EH (cell line): ENCODE results near the gene DNASE1L2.

ENCODE experiments used
- DNase-seq: peaks from one replicate; pipeline ENCODE4 v3.0.0-alpha.2; 2015; ENCODE audit warnings: low read depth

DNASE1L2 gene

GRCh38 chr16:2226245-2226793, 9.9 kb upstream of the DNASE1L2 start:
- peak; percentile 21 for DNase-seq

GRCh38 chr16:2226918-2227317, 9.3 kb upstream of the DNASE1L2 start:
- DNase-seq, result no peak

DNA sequence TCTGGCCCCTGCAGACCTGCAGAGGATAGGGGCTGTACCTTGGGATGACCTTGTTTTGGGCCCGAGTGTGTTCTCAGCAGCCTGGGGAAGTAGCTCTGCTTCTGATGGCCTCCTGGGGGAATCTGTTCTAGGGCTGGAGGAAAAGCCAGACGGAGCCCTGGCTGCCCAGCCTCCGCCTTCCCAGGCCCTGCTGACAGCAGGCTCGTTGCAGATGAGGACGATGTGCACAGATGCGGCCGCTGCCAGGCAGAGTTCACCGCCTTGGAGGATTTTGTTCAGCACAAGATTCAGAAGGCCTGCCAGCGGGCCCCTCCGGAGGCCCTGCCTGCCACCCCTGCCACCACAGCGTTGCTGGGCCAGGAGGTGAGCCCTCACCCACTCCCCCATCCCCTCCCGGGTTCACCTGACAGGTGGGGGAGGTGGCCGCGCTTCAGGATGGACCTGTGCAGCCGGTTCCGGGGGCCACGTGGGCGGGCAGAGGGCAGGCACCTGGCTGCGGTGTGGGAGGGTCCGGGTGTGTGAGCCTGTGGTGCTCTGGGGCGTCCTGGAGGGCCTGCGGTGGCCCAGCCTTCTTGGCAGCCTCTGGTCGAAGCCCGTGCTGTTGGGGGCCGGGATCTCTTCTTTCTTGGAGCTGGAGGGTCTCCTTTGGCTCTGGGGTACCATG, 8.0 kb upstream of the DNASE1L2 start:
- no peak for DNase-seq

DNA sequence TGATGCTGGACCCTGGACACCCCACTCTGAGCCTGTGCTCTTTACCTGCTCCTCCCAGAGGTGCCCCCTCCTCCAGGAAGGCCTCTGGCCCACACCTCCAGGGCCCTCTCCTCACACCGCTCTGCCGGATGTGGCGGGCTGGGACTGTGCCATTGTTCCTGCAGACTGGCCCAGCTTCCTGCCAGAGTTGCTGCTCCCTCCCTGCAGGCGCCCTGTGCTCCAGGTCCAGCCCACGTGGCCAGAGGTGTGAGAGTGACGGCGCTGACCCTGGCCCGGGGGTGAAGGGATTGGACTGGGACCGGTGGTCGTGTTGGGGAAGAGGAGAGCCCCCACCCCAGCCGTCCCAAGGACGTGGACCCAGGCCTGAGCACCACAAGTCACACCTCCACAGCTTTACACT, 7.2 kb upstream of the DNASE1L2 start:
- no peak for DNase-seq

- no peak for DNase-seq
These were observed 6.5 kb upstream of the DNASE1L2 start for GRCh38 chr16:2229632-2230250.

GRCh38 chr16:2230376-2230775, 5.9 kb upstream of the DNASE1L2 start:
- DNase-seq, result no peak

GRCh38 chr16:2231016-2231931, 5.0 kb upstream of the DNASE1L2 start:
- DNase-seq, result peak; percentile 45

- DNase-seq, result no peak
These were observed 3.9 kb upstream of the DNASE1L2 start for GRCh38 chr16:2232094-2232990.

DNA sequence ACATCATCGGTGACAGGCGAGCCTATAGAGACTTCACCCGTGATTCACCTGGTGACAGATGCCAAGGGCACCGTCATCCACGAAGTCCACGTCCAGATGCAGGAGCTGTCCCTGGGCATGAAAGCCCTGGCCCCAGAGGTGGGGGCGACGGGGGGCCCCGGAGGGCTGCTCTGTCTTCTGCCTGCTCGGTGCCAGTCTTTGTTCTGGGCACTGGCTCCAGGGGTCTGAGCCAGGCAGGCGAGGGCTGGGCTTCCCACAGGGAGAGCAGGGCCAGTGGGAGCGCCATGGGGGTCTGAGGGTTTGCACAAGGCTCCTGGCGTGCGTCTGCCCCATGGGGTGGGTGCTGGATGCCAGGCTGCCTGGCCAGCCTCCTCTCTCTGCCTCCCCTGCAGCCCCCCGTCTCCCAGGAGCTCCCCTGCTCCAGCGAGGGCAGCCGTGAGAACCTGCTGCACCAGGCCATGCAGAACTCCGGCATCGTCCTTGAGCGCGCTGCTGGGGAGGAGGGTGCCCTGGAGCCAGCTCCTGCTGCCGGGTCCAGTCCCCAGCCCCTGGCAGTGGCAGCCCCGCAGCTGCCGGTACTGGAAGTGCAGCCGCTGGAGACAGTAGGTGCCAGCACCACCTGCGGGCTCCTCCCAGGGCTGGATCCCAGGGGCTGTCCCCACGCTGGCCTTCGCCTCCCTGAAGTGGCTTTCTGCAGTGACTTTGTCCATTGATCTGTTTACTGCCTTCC, 3.0 kb upstream of the DNASE1L2 start:
- no peak for DNase-seq

DNA sequence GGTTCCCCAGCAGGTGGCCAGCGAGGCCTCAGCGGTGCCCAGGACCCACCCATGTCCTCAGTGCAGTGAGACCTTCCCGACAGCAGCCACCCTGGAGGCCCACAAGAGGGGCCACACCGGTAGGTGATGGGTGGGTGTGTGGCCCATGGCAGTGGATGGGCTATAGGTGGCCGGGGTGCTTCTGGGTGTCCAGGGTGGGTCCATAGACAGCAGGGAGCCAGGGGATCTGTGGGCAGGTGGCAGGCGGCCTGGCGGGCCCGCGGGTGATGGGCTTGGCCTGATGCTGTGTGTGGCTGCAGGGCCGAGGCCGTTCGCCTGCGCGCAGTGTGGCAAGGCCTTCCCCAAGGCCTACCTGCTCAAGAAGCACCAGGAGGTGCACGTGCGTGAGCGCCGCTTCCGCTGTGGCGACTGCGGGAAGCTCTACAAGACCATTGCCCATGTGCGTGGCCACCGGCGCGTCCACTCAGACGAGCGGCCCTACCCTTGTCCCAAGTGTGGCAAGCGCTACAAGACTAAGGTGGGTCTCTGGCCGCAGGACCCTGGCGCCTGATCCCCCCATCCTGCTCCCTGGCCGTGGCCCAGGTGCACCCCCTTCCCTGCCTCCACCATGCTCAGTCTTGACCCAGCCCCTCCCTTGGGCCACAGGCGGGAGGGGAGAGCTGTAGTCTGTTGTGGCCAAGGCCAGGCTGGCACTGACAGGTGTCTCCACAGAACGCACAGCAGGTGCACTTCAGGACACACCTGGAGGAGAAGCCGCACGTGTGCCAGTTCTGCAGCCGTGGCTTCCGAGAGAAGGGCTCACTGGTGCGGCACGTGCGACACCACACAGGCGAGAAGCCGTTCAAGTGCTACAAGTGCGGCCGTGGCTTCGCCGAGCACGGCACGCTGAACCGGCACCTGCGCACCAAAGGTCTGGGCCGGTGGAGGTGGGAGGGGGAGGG, 2.1 kb upstream of the DNASE1L2 start:
- DNase-seq, result no peak

DNA sequence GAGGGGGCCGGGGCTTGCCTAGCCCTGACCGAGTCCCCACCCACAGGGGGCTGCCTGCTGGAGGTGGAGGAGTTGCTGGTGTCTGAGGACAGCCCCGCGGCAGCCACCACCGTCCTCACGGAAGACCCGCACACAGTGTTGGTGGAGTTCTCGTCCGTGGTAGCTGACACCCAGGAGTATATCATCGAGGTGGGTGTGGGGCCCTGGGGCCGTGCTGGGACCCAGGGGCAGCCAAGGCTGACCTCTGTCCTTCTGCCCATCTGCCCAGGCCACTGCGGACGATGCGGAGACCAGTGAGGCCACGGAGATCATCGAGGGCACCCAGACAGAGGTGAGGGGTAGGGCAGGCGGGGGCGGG, 1.5 kb upstream of the DNASE1L2 start:
- DNase-seq, result no peak

DNA sequence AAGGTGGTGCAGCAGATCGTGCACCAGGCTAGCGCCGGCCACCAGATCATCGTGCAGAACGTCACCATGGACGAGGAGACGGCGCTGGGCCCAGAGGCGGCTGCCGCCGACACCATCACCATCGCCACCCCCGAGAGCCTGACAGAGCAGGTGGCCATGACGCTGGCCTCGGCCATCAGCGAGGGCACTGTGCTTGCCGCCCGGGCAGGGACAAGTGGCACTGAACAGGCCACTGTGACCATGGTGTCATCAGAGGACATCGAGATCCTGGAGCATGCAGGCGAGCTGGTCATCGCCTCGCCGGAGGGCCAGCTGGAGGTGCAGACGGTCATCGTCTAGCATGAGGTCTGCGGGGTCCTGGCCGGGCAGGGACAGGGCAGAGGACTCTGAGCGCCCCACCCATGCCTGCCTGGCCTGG, 1.0 kb upstream of the DNASE1L2 start:
- DNase-seq, result no peak

GRCh38 chr16:2235695-2236336, 428 bp upstream of the DNASE1L2 start:
- DNase-seq, result no peak

DNA sequence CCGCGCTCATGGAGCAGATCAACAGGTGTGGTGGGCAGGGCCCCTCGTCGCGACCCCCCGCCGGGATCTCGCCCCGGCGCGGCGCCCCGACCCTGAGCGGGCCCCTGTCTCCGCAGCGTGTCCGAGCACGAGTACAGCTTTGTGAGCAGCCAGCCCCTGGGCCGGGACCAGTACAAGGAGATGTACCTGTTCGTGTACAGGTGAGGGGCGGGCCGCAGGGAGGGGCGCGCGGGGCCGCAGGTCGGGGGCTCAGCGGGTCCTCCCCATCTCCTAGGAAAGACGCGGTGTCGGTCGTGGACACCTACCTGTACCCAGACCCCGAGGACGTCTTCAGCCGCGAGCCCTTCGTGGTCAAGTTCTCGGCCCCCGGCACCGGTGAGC, 848 bp downstream of the DNASE1L2 start:
- no peak for DNase-seq

DNA sequence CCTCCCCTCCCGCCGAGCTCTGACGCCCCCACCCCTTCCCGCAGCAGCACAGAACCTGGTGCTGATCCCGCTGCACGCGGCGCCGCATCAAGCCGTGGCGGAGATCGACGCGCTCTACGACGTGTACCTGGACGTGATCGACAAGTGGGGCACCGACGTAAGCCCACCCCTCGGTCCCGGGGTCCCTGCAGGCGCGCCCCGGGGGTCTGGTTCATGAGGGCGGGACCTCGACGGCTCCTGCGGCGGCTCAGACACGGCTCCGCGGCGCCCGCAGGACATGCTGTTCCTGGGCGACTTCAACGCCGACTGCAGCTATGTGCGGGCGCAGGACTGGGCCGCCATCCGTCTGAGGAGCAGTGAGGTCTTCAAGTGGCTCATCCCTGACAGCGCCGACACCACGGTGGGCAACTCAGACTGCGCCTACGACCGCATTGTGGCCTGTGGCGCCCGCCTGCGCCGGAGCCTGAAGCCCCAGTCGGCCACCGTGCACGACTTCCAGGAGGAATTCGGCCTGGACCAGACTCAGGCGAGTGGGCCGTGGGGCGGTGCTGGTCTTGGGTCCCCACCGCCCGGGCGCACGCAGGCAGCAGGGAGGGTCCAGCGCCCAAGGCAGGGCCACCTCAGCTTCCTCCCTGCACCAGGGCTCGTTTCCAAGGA, 1.4 kb downstream of the DNASE1L2 start:
- DNase-seq, result no peak

DNA sequence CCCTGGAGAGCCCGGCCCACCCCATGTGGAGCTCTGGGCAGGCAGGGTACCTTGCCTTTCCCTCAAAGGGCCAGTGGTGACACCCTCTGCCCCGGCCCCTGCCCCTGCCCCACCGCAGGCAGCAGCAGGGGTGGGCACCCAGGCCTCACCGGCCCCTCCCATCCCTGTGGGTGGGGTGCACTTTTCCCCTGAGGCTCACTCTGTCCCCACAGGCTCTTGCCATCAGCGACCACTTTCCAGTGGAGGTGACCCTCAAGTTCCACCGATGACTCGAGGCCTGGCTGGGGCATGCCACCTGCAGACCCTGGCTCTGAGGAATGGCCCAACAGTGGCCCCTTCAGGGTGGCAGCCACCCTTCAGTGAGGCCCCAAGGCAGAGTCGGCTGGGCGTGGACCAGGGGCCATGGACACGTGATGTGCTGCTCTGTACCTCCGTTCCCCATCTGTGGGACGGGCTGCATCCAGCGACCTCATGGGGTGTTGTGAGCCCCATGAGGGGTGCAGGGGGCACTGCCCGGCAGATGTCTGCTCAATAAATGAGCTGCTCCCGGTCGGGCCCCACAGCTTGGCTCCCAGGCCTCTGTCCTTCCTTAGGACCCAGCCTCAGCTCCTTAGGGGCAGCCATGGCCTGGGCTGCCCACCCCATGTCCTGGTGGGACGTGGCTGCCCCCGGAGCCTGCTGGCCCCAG, 2.0 kb downstream of the DNASE1L2 start:
- DNase-seq, result no peak

DNA sequence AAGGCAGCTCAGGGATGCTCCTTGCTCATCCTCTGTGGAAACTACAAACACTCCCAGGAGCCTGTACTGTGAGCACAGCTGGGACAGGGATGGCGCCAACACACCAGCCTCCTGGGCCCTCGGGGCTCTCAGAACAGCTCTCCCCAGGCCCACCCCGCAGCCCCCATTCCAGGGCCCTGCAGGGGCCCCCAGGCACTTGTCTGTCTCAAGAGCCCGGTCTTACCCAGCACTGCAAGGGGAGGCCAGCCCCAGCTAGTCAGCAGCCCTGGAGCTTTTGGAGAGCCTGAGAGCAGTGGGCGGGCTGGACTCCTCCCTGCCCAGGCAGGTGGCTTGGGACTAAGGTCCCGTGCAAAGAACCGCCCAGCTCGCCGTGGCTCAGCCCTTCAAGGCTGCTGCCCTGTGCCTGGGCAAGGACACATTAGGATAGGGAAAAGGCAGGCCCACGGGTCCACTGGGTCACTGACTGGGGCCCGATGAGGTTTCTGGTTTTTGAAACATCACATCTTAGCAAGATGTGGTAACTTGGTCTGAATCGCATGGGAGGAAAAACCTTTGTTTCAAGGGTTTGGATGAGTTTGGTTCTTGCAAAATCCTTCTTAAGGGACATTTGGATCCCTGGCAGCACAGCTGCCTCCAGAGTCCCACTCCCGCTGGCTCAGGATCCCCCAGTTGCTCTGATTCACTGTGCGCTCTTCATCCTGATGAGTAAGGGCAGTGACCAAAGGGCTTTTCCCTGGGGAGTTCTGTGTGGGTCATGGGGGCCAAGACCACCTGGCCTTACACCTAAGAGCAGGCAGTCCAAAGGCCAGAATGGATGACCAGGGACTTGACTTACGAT, 2.8 kb downstream of the DNASE1L2 start:
- DNase-seq, result no peak
